K562 (cell line): ENCODE data around the gene IFTAP. TPM values are rescaled to one million over a fixed set of nuclear protein-coding genes. Genes with fewer than 3 reads are reported as not detected.

Experiments used
- BACH1 ChIP-seq: fragments of 200-800 bp; sonication (Bioruptor generic); IDR thresholded peaks from 2 replicates; pipeline ENCODE4 v1.6.1; 2016; ENCODE audit warnings: missing genetic modification characterization, missing compliant biosample characterization
- FOS ChIP-seq: IDR thresholded peaks from 3 replicates; pipeline ENCODE4 v1.6.1; 2011; ENCODE audit not compliant: insufficient read length; ENCODE audit errors: extremely low read depth
- MBD2 ChIP-seq: sonication (generic); IDR thresholded peaks from 2 replicates; pipeline ENCODE4 v1.6.1; 2016; ENCODE audit warnings: low read depth, borderline replicate concordance
- MIER1 ChIP-seq: fragments of 450-650 bp; IDR thresholded peaks from 2 replicates; pipeline ENCODE4 v1.6.1; 2016; ENCODE audit warnings: antibody characterized with exemption, mild to moderate bottlenecking, low read depth
- MYNN ChIP-seq, 2 experiments: sonication (generic); formaldehyde crosslinking in 1 of 2; IDR thresholded peaks; 2 replicates each; pipeline versions ENCODE4 v1.5.0 to v1.6.1; 2016 to 2020; ENCODE audit warnings: antibody characterized with exemption in 1 of 2, missing genetic modification reagents in 1 of 2
- NKRF ChIP-seq: fragments of 450-650 bp; IDR thresholded peaks from 2 replicates; pipeline ENCODE4 v1.6.1; 2016; ENCODE audit warnings: borderline replicate concordance
- PKNOX1 ChIP-seq: fragments of 450-650 bp; IDR thresholded peaks from 2 replicates; pipeline ENCODE4 v1.6.1; 2016
- POU5F1 ChIP-seq: fragments of 150-350 bp; IDR thresholded peaks from 2 replicates; pipeline ENCODE4 v1.6.1; 2014; ENCODE audit warnings: borderline replicate concordance, low read length, low read depth, mild to moderate bottlenecking; ENCODE audit not compliant: partially characterized antibody
- ZBTB40 ChIP-seq, 2 experiments: fragments of 450-650 bp in 1 of 2; sonication (generic) in 1 of 2; formaldehyde crosslinking in 1 of 2; IDR thresholded peaks; 2 replicates each; pipeline versions ENCODE4 v1.7.1 to v1.9.0; 2016 to 2022; ENCODE audit warnings: inconsistent platforms in 1 of 2, mild to moderate bottlenecking in 1 of 2, missing genetic modification reagents in 1 of 2
- polyA plus RNA-seq, 8 experiments: library from polyadenylated mRNA; depleted of rRNA in 4 of 8; stranded (reverse) in 5 of 8; unstranded in 3 of 8; fragments of >200 nt; fragmentation: Nextera tagmentation in 2 of 8; fragmentation: Illumina TruSeq in 1 of 8; extraction: Ambion mirVana in 2 of 8; extraction: Trizol in 1 of 8; gene quantifications; 2 replicates each; pipeline versions ENCODE4 v1.2.1 to v1.2.3, GENCODE V29; 2011 to 2014; ENCODE audit warnings: inconsistent platforms in 1 of 8, missing spikeins in 1 of 8
- total RNA-seq, 7 experiments: library from RNA; depleted of rRNA in 6 of 7; stranded (reverse); fragments of >200 nt in 6 of 7; fragmentation: Illumina TruSeq in 2 of 7; extraction: Trizol in 2 of 7; gene quantifications; 2 replicates each; pipeline versions ENCODE4 v1.2.1 to v1.2.3, GENCODE V29; 2011 to 2021; ENCODE audit warnings: low replicate concordance in 1 of 7
- TF ChIP-seq, protein P1 (sequence below): fragments of 450-650 bp; IDR thresholded peaks from 2 replicates; pipeline ENCODE4 v1.6.1; 2017; ENCODE audit warnings: antibody characterized with exemption
- TF ChIP-seq, protein P2 (sequence below): fragments of 250-450 bp; sonication (Bioruptor Pico); IDR thresholded peaks from 2 replicates; pipeline ENCODE4 v1.5.0; 2022; ENCODE audit warnings: mild to moderate bottlenecking

IFTAP gene
- total and polyA plus RNA-seq, 9 of the 15 experiments (the other 6 are each of a cell fraction or from before 2014, with no cell fraction given) = 9.2 to 30.0 (median 17.0) TPM

GRCh38 chr11:36692704-36693103 lies 98.4 kb downstream of the IFTAP start (continued):
- TF ChIP-seq ZBTB40 (IDR thresholded peaks at IDR 0.05) (no peak), ZBTB40 (CRISPR knock-in tag; IDR thresholded peaks at IDR 0.05) (no peak), POU5F1 (no peak), FOS (no peak), NKRF (no peak), MIER1 (no peak), PKNOX1 (no peak), MYNN (IDR thresholded peaks at IDR 0.05) (no peak), MYNN (CRISPR knock-in tag; IDR thresholded peaks at IDR 0.05) (no peak), BACH1 (tag) (no peak), MBD2 (no peak)
- TF ChIP-seq, protein P1, sequence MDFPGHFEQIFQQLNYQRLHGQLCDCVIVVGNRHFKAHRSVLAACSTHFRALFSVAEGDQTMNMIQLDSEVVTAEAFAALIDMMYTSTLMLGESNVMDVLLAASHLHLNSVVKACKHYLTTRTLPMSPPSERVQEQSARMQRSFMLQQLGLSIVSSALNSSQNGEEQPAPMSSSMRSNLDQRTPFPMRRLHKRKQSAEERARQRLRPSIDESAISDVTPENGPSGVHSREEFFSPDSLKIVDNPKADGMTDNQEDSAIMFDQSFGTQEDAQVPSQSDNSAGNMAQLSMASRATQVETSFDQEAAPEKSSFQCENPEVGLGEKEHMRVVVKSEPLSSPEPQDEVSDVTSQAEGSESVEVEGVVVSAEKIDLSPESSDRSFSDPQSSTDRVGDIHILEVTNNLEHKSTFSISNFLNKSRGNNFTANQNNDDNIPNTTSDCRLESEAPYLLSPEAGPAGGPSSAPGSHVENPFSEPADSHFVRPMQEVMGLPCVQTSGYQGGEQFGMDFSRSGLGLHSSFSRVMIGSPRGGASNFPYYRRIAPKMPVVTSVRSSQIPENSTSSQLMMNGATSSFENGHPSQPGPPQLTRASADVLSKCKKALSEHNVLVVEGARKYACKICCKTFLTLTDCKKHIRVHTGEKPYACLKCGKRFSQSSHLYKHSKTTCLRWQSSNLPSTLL = no peak
- TF ChIP-seq, protein P2, sequence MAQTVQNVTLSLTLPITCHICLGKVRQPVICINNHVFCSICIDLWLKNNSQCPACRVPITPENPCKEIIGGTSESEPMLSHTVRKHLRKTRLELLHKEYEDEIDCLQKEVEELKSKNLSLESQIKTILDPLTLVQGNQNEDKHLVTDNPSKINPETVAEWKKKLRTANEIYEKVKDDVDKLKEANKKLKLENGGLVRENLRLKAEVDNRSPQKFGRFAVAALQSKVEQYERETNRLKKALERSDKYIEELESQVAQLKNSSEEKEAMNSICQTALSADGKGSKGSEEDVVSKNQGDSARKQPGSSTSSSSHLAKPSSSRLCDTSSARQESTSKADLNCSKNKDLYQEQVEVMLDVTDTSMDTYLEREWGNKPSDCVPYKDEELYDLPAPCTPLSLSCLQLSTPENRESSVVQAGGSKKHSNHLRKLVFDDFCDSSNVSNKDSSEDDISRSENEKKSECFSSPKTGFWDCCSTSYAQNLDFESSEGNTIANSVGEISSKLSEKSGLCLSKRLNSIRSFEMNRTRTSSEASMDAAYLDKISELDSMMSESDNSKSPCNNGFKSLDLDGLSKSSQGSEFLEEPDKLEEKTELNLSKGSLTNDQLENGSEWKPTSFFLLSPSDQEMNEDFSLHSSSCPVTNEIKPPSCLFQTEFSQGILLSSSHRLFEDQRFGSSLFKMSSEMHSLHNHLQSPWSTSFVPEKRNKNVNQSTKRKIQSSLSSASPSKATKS (CRISPR knock-in tag) = no peak
